LNCaP clone FGC (cell line): ENCODE measurements around the gene BCAP29.
A peak's percentile ranks its signal among the peaks of the same experiment; 100 is the strongest.

ENCODE experiments used
- DNase-seq: peaks from one replicate; pipeline ENCODE4 v3.0.0-alpha.2; 2011; ENCODE audit warnings: low read depth
- H3K4me3 ChIP-seq: 2 replicates; pipeline ENCODE4 v1.5.1; 2011; ENCODE audit warnings: mild to moderate bottlenecking, low read depth, low read length, control low read depth
- CTCF ChIP-seq: IDR thresholded peaks from 2 replicates; pipeline ENCODE4 v1.5.1; 2012; ENCODE audit warnings: mild to moderate bottlenecking; ENCODE audit not compliant: control insufficient read depth, insufficient read depth; ENCODE audit errors: extremely low read depth

BCAP29 gene

GRCh38 chr7:107596881-107597581 lies 17.0 kb downstream of the BCAP29 start:
- DNase-seq = peak; percentile 92
- no peak for TF ChIP-seq CTCF
- no peak overlapping the region for H3K4me3 ChIP-seq

GRCh38 chr7:107597582-107597916 lies 17.5 kb downstream of the BCAP29 start:
- TF ChIP-seq CTCF = no peak
- DNase-seq = no peak
- peak overlapping the region; percentile 14; the same call in 1 of the 2 replicates for H3K4me3 ChIP-seq

GRCh38 chr7:107597953-107598352 lies 17.9 kb downstream of the BCAP29 start:
- peak overlapping the region; percentile 14; the same call in 1 of the 2 replicates for H3K4me3 ChIP-seq
- DNase-seq = peak; percentile 83

GRCh38 chr7:107599262-107599661 lies 19.2 kb downstream of the BCAP29 start:
- no peak for DNase-seq
- no peak for TF ChIP-seq CTCF

More at GRCh38 chr7:107597953-107598352, 17.9 kb downstream of the BCAP29 start:
- no peak for TF ChIP-seq CTCF

GRCh38 chr7:107600816-107601215 lies 20.8 kb downstream of the BCAP29 start:
- TF ChIP-seq CTCF = no peak
- DNase-seq = no peak
- no peak overlapping the region for H3K4me3 ChIP-seq

More at GRCh38 chr7:107599262-107599661, 19.2 kb downstream of the BCAP29 start:
- H3K4me3 ChIP-seq = no peak overlapping the region

GRCh38 chr7:107605218-107605815 lies 25.3 kb downstream of the BCAP29 start:
- TF ChIP-seq CTCF = no peak
- DNase-seq = no peak
- H3K4me3 ChIP-seq = no peak overlapping the region
